ENCODE results near the gene SLC29A4.

SLC29A4 gene

GRCh38 chr7:5345671-5346070 lies 62.9 kb downstream of the SLC29A4 start:
- Histone ChIP-seq H3K9ac (no peak overlapping the region), H3K36me3 (peaks cover 53 to 97% (median 84%) of the 10 kb centered on the region in 11 experiments), H3K4me2 (no peak overlapping the region), H3K27me3 (no peaks in the 10 kb centered on the region), H3K27ac (no peak overlapping the region), H3K4me1 (no peaks in the 10 kb centered on the region), H4K20me1 (peaks cover 4 to 94% (median 50%) of the 10 kb centered on the region in 11 experiments), H3K4me3 (no peak overlapping the region), H3K9me3 (replicated peaks in 1 of 11) (peaks cover 15 to 56% (median 44%) of the 10 kb centered on the region in 11 experiments)
- no peak for TF ChIP-seq Cebpa-rat (IDR thresholded peaks at IDR 0.05)

- Histone ChIP-seq H3K27ac (no peak overlapping the region), H3K27me3 (no peaks in the 10 kb centered on the region), H3K36me3 (peaks cover 50 to 95% (median 81%) of the 10 kb centered on the region in 11 experiments), H3K9ac (no peak overlapping the region), H4K20me1 (peaks cover 26 to 96% (median 74%) of the 10 kb centered on the region in 11 experiments), H3K4me2 (no peak overlapping the region), H3K9me3 (replicated peaks in 1 of 11) (peaks cover 15 to 29% (median 19%) of the 10 kb centered on the region in 11 experiments), H3K4me3 (no peak overlapping the region), H3K4me1 (peaks cover 0 to 15% (median 10%) of the 10 kb centered on the region in 10 experiments; a peak in 13 of 20 replicates)
- TF ChIP-seq Cebpa-rat (IDR thresholded peaks at IDR 0.05) = no peak
These were observed 65.6 kb downstream of the SLC29A4 start for GRCh38 chr7:5348134-5349004.

GRCh38 chr7:5349005-5349380 lies 66.2 kb downstream of the SLC29A4 start:
- no peaks in the 10 kb centered on the region for H3K27me3 ChIP-seq
- H3K9me3 ChIP-seq (replicated peaks in 1 of 11) = peaks cover 11 to 22% (median 12%) of the 10 kb centered on the region in 11 experiments
- H4K20me1 ChIP-seq = peaks cover 33 to 96% (median 80%) of the 10 kb centered on the region in 11 experiments
- no peak overlapping the region for H3K4me3 ChIP-seq
- H3K9ac ChIP-seq = no peak overlapping the region
- H3K4me1 ChIP-seq = peaks cover 0 to 21% (median 16%) of the 10 kb centered on the region in 10 experiments; a peak in 13 of 20 replicates
- H3K36me3 ChIP-seq = peaks cover 48 to 95% (median 81%) of the 10 kb centered on the region in 11 experiments
- no peak overlapping the region for H3K4me2 ChIP-seq
- H3K27ac ChIP-seq = no peak overlapping the region
- no peak for TF ChIP-seq Cebpa-rat (IDR thresholded peaks at IDR 0.05)

GRCh38 chr7:5349437-5350173 lies 66.9 kb downstream of the SLC29A4 start:
- peaks cover 3 to 27% (median 21%) of the 10 kb centered on the region in 10 experiments; a peak in 17 of 20 replicates for H3K4me1 ChIP-seq
- no peak overlapping the region for H3K4me3 ChIP-seq
- TF ChIP-seq Cebpa-rat (IDR thresholded peaks at IDR 0.05) = no peak

GRCh38 chr7:5350174-5350463 lies 67.4 kb downstream of the SLC29A4 start:
- Histone ChIP-seq H3K4me2 (no peak overlapping the region), H3K4me3 (no peak overlapping the region), H3K27me3 (no peaks in the 10 kb centered on the region), H4K20me1 (peaks cover 44 to 96% (median 85%) of the 10 kb centered on the region in 11 experiments), H3K4me1 (peaks cover 8 to 32% (median 26%) of the 10 kb centered on the region in 10 experiments), H3K27ac (no peak overlapping the region), H3K9ac (no peak overlapping the region), H3K9me3 (replicated peaks in 1 of 11) (peaks cover 0 to 11% (median 1%) of the 10 kb centered on the region in 11 experiments; a peak in 13 of 22 replicates), H3K36me3 (peaks cover 39 to 95% (median 81%) of the 10 kb centered on the region in 11 experiments)
- no peak for TF ChIP-seq Cebpa-rat (IDR thresholded peaks at IDR 0.05)

More at GRCh38 chr7:5349437-5350173, 66.9 kb downstream of the SLC29A4 start:
- Histone ChIP-seq H3K4me2 (no peak overlapping the region), H3K9me3 (replicated peaks in 1 of 11) (peaks cover 5 to 16% (median 6%) of the 10 kb centered on the region in 11 experiments; a peak in 21 of 22 replicates), H3K27ac (no peak overlapping the region), H4K20me1 (peaks cover 39 to 96% (median 81%) of the 10 kb centered on the region in 11 experiments), H3K27me3 (no peaks in the 10 kb centered on the region), H3K9ac (no peak overlapping the region), H3K36me3 (peaks cover 41 to 95% (median 81%) of the 10 kb centered on the region in 11 experiments)

GRCh38 chr7:5350600-5351385 lies 68.0 kb downstream of the SLC29A4 start:
- H4K20me1 ChIP-seq = peaks cover 51 to 99% (median 89%) of the 10 kb centered on the region in 11 experiments
- peaks cover 12 to 39% (median 31%) of the 10 kb centered on the region in 10 experiments for H3K4me1 ChIP-seq
- H3K9ac ChIP-seq = no peak overlapping the region
- no peak overlapping the region for H3K4me2 ChIP-seq
- no peak overlapping the region for H3K27ac ChIP-seq
- TF ChIP-seq Cebpa-rat (IDR thresholded peaks at IDR 0.05) = no peak
- no peaks in the 10 kb centered on the region for H3K27me3 ChIP-seq
- peaks cover 0 to 6% (median 0%) of the 10 kb centered on the region in 11 experiments; a peak in 4 of 22 replicates for H3K9me3 ChIP-seq (replicated peaks in 1 of 11)
- no peak overlapping the region for H3K4me3 ChIP-seq
- H3K36me3 ChIP-seq = peaks cover 44 to 96% (median 82%) of the 10 kb centered on the region in 11 experiments

GRCh38 chr7:5351507-5352265 lies 68.9 kb downstream of the SLC29A4 start:
- Histone ChIP-seq H3K27ac (no peak overlapping the region), H3K36me3 (peaks cover 53 to 96% (median 82%) of the 10 kb centered on the region in 11 experiments), H3K27me3 (no peaks in the 10 kb centered on the region), H3K9me3 (replicated peaks in 1 of 11) (no peaks in the 10 kb centered on the region), H3K4me2 (0 out of 22 replicates have a peak overlapping the region, but pooled peaks of 1 of the 11 experiments have one; percentile 12), H4K20me1 (peaks cover 51 to 99% (median 88%) of the 10 kb centered on the region in 11 experiments), H3K9ac (peak overlapping the region in 1 of 11 experiments; percentile 18; a peak in 1 of 22 replicates), H3K4me3 (no peak overlapping the region), H3K4me1 (peaks cover 12 to 40% (median 31%) of the 10 kb centered on the region in 10 experiments)
- no peak for TF ChIP-seq Cebpa-rat (IDR thresholded peaks at IDR 0.05)

All from BLaER1 treated with 17β-estradiol and CSF1 and Interleukin-3, amounts not matched to agents 10 nM and 100 nM (cell line).